K562 (cell line): ENCODE data around the gene ELMO1. TPM values are rescaled to one million over a fixed set of nuclear protein-coding genes. Genes with fewer than 3 reads are reported as not detected.

ENCODE experiments used
- ATAC-seq: fragments of 200-7000 bp; cut with Tn5 transposase; 3 replicates; pipeline ENCODE4 v1.9.1; 2020; ENCODE audit warnings: moderate library complexity
- BruUV-seq: library from RNA; stranded (reverse); fragments of 400-500 nt; replicated peaks from 2 replicates; lab custom pipeline; 2021; lab: Mats Ljungman, UMichigan
- CTCF ChIA-PET: fragments of 300-600 bp; formaldehyde crosslinking; extraction: SDS; loops from one replicate; lab custom pipeline; 2021; ENCODE audit warnings: low intra/inter-chr PET ratio; lab: Yijun Ruan, JAX
- POLR2A ChIA-PET: fragments of 300-600, 350-650 bp; sonication (Branson Sonifier 250); formaldehyde crosslinking; extraction: SDS; loops from one replicate; lab custom pipeline; 2021; ENCODE audit warnings: antibody characterized with exemption, inconsistent platforms; lab: Yijun Ruan, JAX
- DNase-seq, 4 experiments: peaks; one replicate each; pipeline versions ENCODE4 v3.0.0 to v3.0.0-alpha.2; 2011 to 2018; ENCODE audit warnings: low spot score in 3 of 4, mixed read lengths in 3 of 4; ENCODE audit errors: extremely low read depth in 1 of 4
- FAIRE-seq: peaks from 2 replicates; lab custom pipeline; 2011; peaks lifted over from hg19 to GRCh38; lab: Jason Lieb, UNC
- H2AFZ ChIP-seq: 2 replicates; pipeline ENCODE4 v1.6.0; 2011; ENCODE audit warnings: low read depth, low read length, control low read depth, inconsistent platforms
- H3K27ac ChIP-seq: fragments of 200-600 bp; 3 replicates; pipeline ENCODE4 v1.8.0; 2011; ENCODE audit warnings: low read depth, mild to moderate bottlenecking, control low read depth, inconsistent platforms, low read length, moderate library complexity, mixed read lengths; ENCODE audit errors: extremely low read depth
- H3K27me3 ChIP-seq, 2 experiments: fragments of 300-600 bp in 1 of 2; 2 replicates in 1 of 2; 3 replicates in 1 of 2; pipeline versions ENCODE4 v1.6.0 to v1.8.0; 2011; ENCODE audit warnings: inconsistent platforms in 2 of 2, low read length in 2 of 2, mild to moderate bottlenecking in 1 of 2, mixed read lengths in 1 of 2, moderate library complexity in 1 of 2; ENCODE audit not compliant: control insufficient read depth in 2 of 2, insufficient read depth in 2 of 2
- H3K36me3 ChIP-seq: fragments of 300-600 bp; 3 replicates; pipeline ENCODE4 v1.8.0; 2011; ENCODE audit warnings: mild to moderate bottlenecking, low read length, inconsistent platforms; ENCODE audit not compliant: control insufficient read depth, insufficient read depth
- H3K4me1 ChIP-seq, 2 experiments: fragments of 200-600 bp in 1 of 2; replicated peaks in 1 of 2; 2 replicates in 1 of 2; 3 replicates in 1 of 2; pipeline versions ENCODE4 v1.5.1 to v1.8.0; 2011; ENCODE audit warnings: inconsistent platforms in 2 of 2, low read length in 2 of 2, mild to moderate bottlenecking in 1 of 2, mixed read lengths in 1 of 2, moderate library complexity in 1 of 2; ENCODE audit not compliant: control insufficient read depth in 2 of 2, insufficient read depth in 2 of 2
- H3K4me2 ChIP-seq: 2 replicates; pipeline ENCODE4 v1.6.1; 2011; ENCODE audit warnings: low read length, control low read depth, inconsistent platforms, mixed read lengths; ENCODE audit not compliant: insufficient read depth
- H3K4me3 ChIP-seq: fragments of 200-600 bp; sonication (generic), shearing (Covaris generic); 2 replicates; pipeline ENCODE4 v1.5.1; 2016; ENCODE audit warnings: control low read depth, inconsistent platforms
- H3K79me2 ChIP-seq: fragments of 200-600 bp; 3 replicates; pipeline ENCODE4 v1.8.0; 2011; ENCODE audit warnings: low read length, inconsistent platforms; ENCODE audit not compliant: control insufficient read depth, insufficient read depth
- H3K9ac ChIP-seq, 2 experiments: 2 replicates each; pipeline versions ENCODE4 v1.6.0 to v1.6.1; 2011; ENCODE audit warnings: low read depth in 2 of 2, low read length in 2 of 2, control low read depth in 1 of 2, inconsistent platforms in 1 of 2, mild to moderate bottlenecking in 1 of 2, mixed read lengths in 1 of 2; ENCODE audit not compliant: insufficient read depth in 1 of 2
- H3K9me1 ChIP-seq: one replicate; pipeline ENCODE4 v1.6.0; 2011; ENCODE audit warnings: inconsistent platforms, mild to moderate bottlenecking, low read length, moderate library complexity; ENCODE audit not compliant: control insufficient read depth, insufficient read depth
- H3K9me3 ChIP-seq: replicated peaks from 2 replicates; pipeline ENCODE4 v1.5.1; 2011; ENCODE audit warnings: low read depth, low read length, inconsistent platforms; ENCODE audit not compliant: control insufficient read depth, insufficient read depth
- H4K20me1 ChIP-seq: replicated peaks from 2 replicates; pipeline ENCODE4 v1.6.1; 2011; ENCODE audit warnings: low read length, inconsistent platforms, mixed read lengths; ENCODE audit not compliant: control insufficient read depth, insufficient read depth
- CTCF ChIP-seq, 3 experiments: IDR thresholded peaks in 2 of 3; conservative IDR thresholded peaks in 1 of 3; 2 replicates each; pipeline ENCODE4 v1.5.1; 2011 to 2012; ENCODE audit warnings: low read length in 3 of 3, mild to moderate bottlenecking in 3 of 3, control low read depth in 2 of 3, improper control_type of control experiment in 1 of 3, inconsistent platforms in 1 of 3, low read depth in 1 of 3, mixed read lengths in 1 of 3, moderate library complexity in 1 of 3; ENCODE audit not compliant: insufficient read depth in 2 of 3
- CTCFL ChIP-seq: IDR thresholded peaks from 2 replicates; pipeline ENCODE4 v1.6.1; 2011; ENCODE audit warnings: borderline replicate concordance, low read depth, mild to moderate bottlenecking, moderate library complexity, low read length; ENCODE audit not compliant: insufficient read depth, poor library complexity, severe bottlenecking
- PRDM10 ChIP-seq: fragments of 450-650 bp; IDR thresholded peaks from 2 replicates; pipeline ENCODE4 v1.6.1; 2018; ENCODE audit not compliant: partially characterized antibody
- SREBF1 ChIP-seq: fragments of 150-350 bp; IDR thresholded peaks from 2 replicates; pipeline ENCODE4 v1.6.1; 2014; ENCODE audit warnings: antibody characterized with exemption, low read depth, low read length, borderline replicate concordance
- ZBTB7A ChIP-seq: IDR thresholded peaks from 2 replicates; pipeline ENCODE4 v1.6.1; 2011; ENCODE audit warnings: low read depth, mild to moderate bottlenecking, low read length, moderate library complexity, borderline replicate concordance; ENCODE audit not compliant: control insufficient read depth
- ZNF668 ChIP-seq: fragments of 250-450 bp; sonication (Bioruptor Pico); IDR thresholded peaks from 2 replicates; pipeline ENCODE4 v1.8.0; 2022; ENCODE audit warnings: mild to moderate bottlenecking, inconsistent platforms
- WGBS: fragments of 100-300 bp; shearing (Covaris generic); methylation state at CpG from one replicate; pipeline ENCODE4 v1.1.6; 2016; ENCODE audit warnings: low coverage, mixed read lengths; ENCODE audit not compliant: insufficient coverage; ENCODE audit errors: missing lambda C conversion rate; 5-methylcytosine and 5-hydroxymethylcytosine counted together
- in situ Hi-C: fragments of 300-500 bp; cut with MboI; formaldehyde crosslinking; loops from 4 replicates; pipeline ENCODE4 v1.15.0; 2018; ENCODE audit warnings: inconsistent platforms, mixed read lengths
- intact Hi-C: fragments of 100-400 bp; cut with micrococcal nuclease; formaldehyde crosslinking; loops from 2 replicates; pipeline ENCODE4 v1.14.2; 2022
- polyA plus RNA-seq, 8 experiments: library from polyadenylated mRNA; depleted of rRNA in 4 of 8; stranded (reverse) in 5 of 8; unstranded in 3 of 8; fragments of >200 nt; fragmentation: Nextera tagmentation in 2 of 8; fragmentation: Illumina TruSeq in 1 of 8; extraction: Ambion mirVana in 2 of 8; extraction: Trizol in 1 of 8; gene quantifications; 2 replicates each; pipeline versions ENCODE4 v1.2.1 to v1.2.3, GENCODE V29; 2011 to 2014; ENCODE audit warnings: inconsistent platforms in 1 of 8, missing spikeins in 1 of 8
- total RNA-seq, 7 experiments: library from RNA; depleted of rRNA in 6 of 7; stranded (reverse); fragments of >200 nt in 6 of 7; fragmentation: Illumina TruSeq in 2 of 7; extraction: Trizol in 2 of 7; gene quantifications; 2 replicates each; pipeline versions ENCODE4 v1.2.1 to v1.2.3, GENCODE V29; 2011 to 2021; ENCODE audit warnings: low replicate concordance in 1 of 7

ELMO1 gene
- total and polyA plus RNA-seq, 9 of the 15 experiments (the other 6 are each of a cell fraction or from before 2014, with no cell fraction given), result 0.36 to 7.2 (median 3.6) TPM

- TF ChIP-seq PRDM10, result no peak
- no peak for TF ChIP-seq ZBTB7A
- no peak for TF ChIP-seq SREBF1
- no peak for TF ChIP-seq CTCFL
- TF ChIP-seq, all 486 proteins: peak for 0
Observed at GRCh38 chr7:36878288-36878687, 570.4 kb downstream of the ELMO1 start (continued).

GRCh38 chr7:36875794-36876193 is 572.9 kb downstream of the ELMO1 start:
- Histone ChIP-seq H3K9me3 (no peaks in the 10 kb centered on the region), H3K27me3 (no peaks in the 10 kb centered on the region; a peak in 1 of 5 replicates), H3K9ac (no peak overlapping the region), H2AFZ (no peak overlapping the region), H3K27ac (no peak overlapping the region), H4K20me1 (no peaks in the 10 kb centered on the region), H3K79me2 (no peaks in the 10 kb centered on the region), H3K4me2 (no peak overlapping the region), H3K4me3 (no peak overlapping the region), H3K36me3 (no peaks in the 10 kb centered on the region), H3K9me1 (no peaks in the 10 kb centered on the region), H3K4me1 (no peaks in the 10 kb centered on the region)
- DNase-seq (no peak), FAIRE-seq (no peak), ATAC-seq (no peak)
- TF ChIP-seq CTCF (IDR thresholded peaks at IDR 0.05 in 2 of 3, conservative IDR thresholded peaks at IDR 0.05 in 1 of 3; ENCODE audit: insufficient read depth in 2 of 3, low read depth in 1 of 3, low read length in 3 of 3) (no peak), ZNF668 (no peak)
- CTCF ChIA-PET, result no interaction called here
- in situ Hi-C loops (no loop called here), intact Hi-C loops (no loop called here)
- POLR2A ChIA-PET, result interaction anchor here (0.9 kb wide), 1 partner anchor 10 kb away, joined by 3 read pairs; no protein-coding TSS in a partner anchor
- WGBS, result 7% methylated on average over 2 of the region's 2 CpGs
- BruUV-seq, result no TSS peak
